ENCODE data around the gene TECPR2.

TECPR2 gene

GRCh38 chr14:102469261-102469660 lies 106.5 kb downstream of the TECPR2 start:
- DNase-seq (ENCODE audit: low spot score), result no peak

GRCh38 chr14:102471921-102472790 lies 109.4 kb downstream of the TECPR2 start:
- no peak for DNase-seq (ENCODE audit: low spot score)

GRCh38 chr14:102472791-102473150 lies 110.0 kb downstream of the TECPR2 start:
- DNase-seq (ENCODE audit: low spot score), result no peak

- DNase-seq (ENCODE audit: low spot score), result no peak
Measured at GRCh38 chr14:102473559-102473958, 110.8 kb downstream of the TECPR2 start.

GRCh38 chr14:102474934-102475333 lies 112.2 kb downstream of the TECPR2 start:
- peak; percentile 86 for DNase-seq (ENCODE audit: low spot score)

- DNase-seq (ENCODE audit: low spot score), result no peak
Measured at GRCh38 chr14:102479107-102479506, 116.4 kb downstream of the TECPR2 start.

GRCh38 chr14:102479777-102480176 lies 117.0 kb downstream of the TECPR2 start:
- DNase-seq (ENCODE audit: low spot score), result no peak

- DNase-seq (ENCODE audit: low spot score), result no peak
Measured at GRCh38 chr14:102481371-102481770, 118.6 kb downstream of the TECPR2 start.

- DNase-seq (ENCODE audit: low spot score), result no peak
Measured at GRCh38 chr14:102481791-102482238, 119.1 kb downstream of the TECPR2 start.

- no peak for DNase-seq (ENCODE audit: low spot score)
Measured at GRCh38 chr14:102484316-102484715, 121.6 kb downstream of the TECPR2 start.

GRCh38 chr14:102485693-102486512 lies 123.2 kb downstream of the TECPR2 start:
- DNase-seq (ENCODE audit: low spot score), result no peak

GRCh38 chr14:102486513-102487203 lies 123.9 kb downstream of the TECPR2 start:
- no peak for DNase-seq (ENCODE audit: low spot score)

GRCh38 chr14:102487204-102487577 lies 124.5 kb downstream of the TECPR2 start:
- DNase-seq (ENCODE audit: low spot score), result no peak

- DNase-seq (ENCODE audit: low spot score), result no peak
Measured at GRCh38 chr14:102490456-102490855, 127.7 kb downstream of the TECPR2 start.

GRCh38 chr14:102491366-102491765 lies 128.6 kb downstream of the TECPR2 start:
- DNase-seq (ENCODE audit: low spot score), result no peak

GRCh38 chr14:102491786-102492530 lies 129.2 kb downstream of the TECPR2 start:
- DNase-seq (ENCODE audit: low spot score), result no peak

- DNase-seq (ENCODE audit: low spot score), result no peak
Measured at GRCh38 chr14:102492531-102492910, 129.8 kb downstream of the TECPR2 start.

- no peak for DNase-seq (ENCODE audit: low spot score)
Measured at GRCh38 chr14:102493096-102493495, 130.4 kb downstream of the TECPR2 start.

GRCh38 chr14:102493585-102493984 lies 130.8 kb downstream of the TECPR2 start:
- no peak for DNase-seq (ENCODE audit: low spot score)

GRCh38 chr14:102495491-102496330 lies 133.0 kb downstream of the TECPR2 start:
- DNase-seq (ENCODE audit: low spot score), result no peak

- no peak for DNase-seq (ENCODE audit: low spot score)
Measured at GRCh38 chr14:102496331-102496691, 133.6 kb downstream of the TECPR2 start.

All from AG08396 (cell line).